Measurements from ENCODE around the gene KAT6B.

KAT6B gene

DNA sequence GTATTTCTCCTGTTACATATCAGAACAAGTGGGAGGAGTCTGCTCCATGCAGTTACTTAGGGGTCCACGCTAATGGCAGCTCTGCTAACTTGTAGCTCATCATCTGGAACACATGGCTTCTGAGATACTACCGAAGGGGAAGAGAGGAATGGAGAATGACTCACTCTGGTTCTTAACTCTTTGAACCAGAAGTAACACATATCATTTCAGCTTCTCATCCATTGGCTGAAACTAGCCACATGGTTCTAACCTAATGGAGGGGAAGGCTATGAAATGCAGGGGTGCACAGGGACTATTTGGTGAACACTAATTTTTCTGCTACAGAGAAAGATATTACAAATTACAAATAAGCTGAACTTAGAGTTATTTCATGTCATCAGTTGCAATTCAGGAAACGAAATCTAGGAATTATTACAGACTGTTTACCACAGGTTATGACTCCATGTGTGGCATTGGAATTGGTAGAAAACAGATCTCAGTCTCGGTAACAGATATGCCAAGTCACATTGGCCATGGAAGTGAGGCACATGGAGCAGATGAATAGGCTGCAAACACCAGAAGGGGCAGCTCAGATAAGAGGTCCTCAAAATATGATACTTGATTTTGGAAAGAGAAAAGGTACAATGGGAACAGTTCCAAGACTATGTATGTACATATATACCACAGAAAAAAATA is 9.4 kb upstream of the KAT6B start:
- no peaks in the 10 kb centered on the region for H3K79me2 ChIP-seq (ENCODE audit: insufficient read depth, low read depth)
- TF ChIP-seq, protein P1, sequence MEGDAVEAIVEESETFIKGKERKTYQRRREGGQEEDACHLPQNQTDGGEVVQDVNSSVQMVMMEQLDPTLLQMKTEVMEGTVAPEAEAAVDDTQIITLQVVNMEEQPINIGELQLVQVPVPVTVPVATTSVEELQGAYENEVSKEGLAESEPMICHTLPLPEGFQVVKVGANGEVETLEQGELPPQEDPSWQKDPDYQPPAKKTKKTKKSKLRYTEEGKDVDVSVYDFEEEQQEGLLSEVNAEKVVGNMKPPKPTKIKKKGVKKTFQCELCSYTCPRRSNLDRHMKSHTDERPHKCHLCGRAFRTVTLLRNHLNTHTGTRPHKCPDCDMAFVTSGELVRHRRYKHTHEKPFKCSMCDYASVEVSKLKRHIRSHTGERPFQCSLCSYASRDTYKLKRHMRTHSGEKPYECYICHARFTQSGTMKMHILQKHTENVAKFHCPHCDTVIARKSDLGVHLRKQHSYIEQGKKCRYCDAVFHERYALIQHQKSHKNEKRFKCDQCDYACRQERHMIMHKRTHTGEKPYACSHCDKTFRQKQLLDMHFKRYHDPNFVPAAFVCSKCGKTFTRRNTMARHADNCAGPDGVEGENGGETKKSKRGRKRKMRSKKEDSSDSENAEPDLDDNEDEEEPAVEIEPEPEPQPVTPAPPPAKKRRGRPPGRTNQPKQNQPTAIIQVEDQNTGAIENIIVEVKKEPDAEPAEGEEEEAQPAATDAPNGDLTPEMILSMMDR (conservative IDR thresholded peaks at IDR 0.05; ENCODE audit: low read depth, low read length): no peak
- no peaks in the 10 kb centered on the region for H3K36me3 ChIP-seq (ENCODE audit: insufficient read depth)
- no peaks in the 10 kb centered on the region for H3K4me1 ChIP-seq (ENCODE audit: low read depth, poor library complexity, severe bottlenecking)
- no peak overlapping the region for H2AFZ ChIP-seq (ENCODE audit: low read depth)
- H3K9ac ChIP-seq: no peak overlapping the region
- no peak overlapping the region for H3K4me3 ChIP-seq (IDR thresholded peaks at IDR 0.05; ENCODE audit: insufficient read depth, low read depth, low read length)
- H3K27ac ChIP-seq: no peak overlapping the region
- H3K4me2 ChIP-seq: no peak overlapping the region
- no peaks in the 10 kb centered on the region for H4K20me1 ChIP-seq (ENCODE audit: insufficient read depth)
- no peaks in the 10 kb centered on the region for H3K27me3 ChIP-seq (ENCODE audit: insufficient read depth, low read depth)

DNA sequence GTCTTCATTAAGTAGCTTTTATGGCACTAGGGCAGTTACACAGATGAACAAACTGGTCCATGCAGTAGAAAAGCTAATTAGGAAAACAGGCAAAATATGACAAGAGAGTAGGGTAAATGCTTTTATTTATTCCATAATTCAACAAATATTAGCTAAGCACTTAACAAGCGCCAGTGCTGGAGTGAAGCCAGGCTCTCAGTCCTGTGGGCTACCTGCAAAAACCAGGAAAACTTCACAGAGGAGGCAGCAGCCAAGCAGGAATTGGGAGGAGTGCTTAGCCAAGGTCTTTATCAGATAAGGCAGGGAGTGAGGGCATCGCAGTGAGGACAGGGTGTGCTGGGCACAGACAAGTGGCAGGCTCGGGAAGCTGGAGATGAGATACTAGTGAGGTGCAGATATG is 4.9 kb upstream of the KAT6B start:
- Histone ChIP-seq H3K4me2 (no peak overlapping the region), H4K20me1 (ENCODE audit: insufficient read depth) (no peaks in the 10 kb centered on the region), H3K4me3 (IDR thresholded peaks at IDR 0.05; ENCODE audit: insufficient read depth, low read depth, low read length) (no peak overlapping the region), H3K4me1 (ENCODE audit: low read depth, poor library complexity, severe bottlenecking) (peaks cover 8% of the 10 kb centered on the region), H3K27ac (no peak overlapping the region), H3K27me3 (ENCODE audit: insufficient read depth, low read depth) (no peaks in the 10 kb centered on the region), H3K79me2 (ENCODE audit: insufficient read depth, low read depth) (no peaks in the 10 kb centered on the region), H3K36me3 (ENCODE audit: insufficient read depth) (no peaks in the 10 kb centered on the region), H3K9ac (no peak overlapping the region), H2AFZ (ENCODE audit: low read depth) (no peak overlapping the region)
- TF ChIP-seq, protein P1 (conservative IDR thresholded peaks at IDR 0.05; ENCODE audit: low read depth, low read length): no peak

DNA sequence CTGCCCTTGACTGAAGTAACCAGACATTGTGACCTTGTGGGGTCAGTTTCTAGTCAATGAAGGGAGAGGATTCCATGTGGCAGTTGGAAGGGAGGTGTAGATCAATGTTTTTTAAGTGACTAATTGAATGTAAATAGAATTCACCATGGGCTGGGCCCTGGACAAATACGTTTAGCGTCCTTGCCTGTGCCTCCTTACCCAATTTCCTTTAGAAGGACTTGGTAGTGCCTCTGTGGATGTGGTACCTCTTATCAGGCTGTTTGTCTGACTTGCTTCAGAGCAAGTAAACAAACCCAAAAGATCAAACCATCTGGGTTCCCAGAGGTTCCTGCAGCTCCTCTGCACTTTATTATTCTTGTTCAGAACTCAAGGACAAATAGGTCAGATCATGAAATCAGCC is 4.3 kb upstream of the KAT6B start:
- Histone ChIP-seq H3K27ac (no peak overlapping the region), H4K20me1 (ENCODE audit: insufficient read depth) (no peaks in the 10 kb centered on the region), H3K4me3 (IDR thresholded peaks at IDR 0.05; ENCODE audit: insufficient read depth, low read depth, low read length) (no peak overlapping the region), H3K4me2 (no peak overlapping the region), H2AFZ (ENCODE audit: low read depth) (no peak overlapping the region), H3K4me1 (ENCODE audit: low read depth, poor library complexity, severe bottlenecking) (peaks cover 8% of the 10 kb centered on the region), H3K36me3 (ENCODE audit: insufficient read depth) (no peaks in the 10 kb centered on the region), H3K79me2 (ENCODE audit: insufficient read depth, low read depth) (peaks cover under 1% of the 10 kb centered on the region; the same call in 1 of the 2 replicates), H3K9ac (no peak overlapping the region), H3K27me3 (ENCODE audit: insufficient read depth, low read depth) (no peaks in the 10 kb centered on the region)
- TF ChIP-seq, protein P1 (conservative IDR thresholded peaks at IDR 0.05; ENCODE audit: low read depth, low read length): no peak

DNA sequence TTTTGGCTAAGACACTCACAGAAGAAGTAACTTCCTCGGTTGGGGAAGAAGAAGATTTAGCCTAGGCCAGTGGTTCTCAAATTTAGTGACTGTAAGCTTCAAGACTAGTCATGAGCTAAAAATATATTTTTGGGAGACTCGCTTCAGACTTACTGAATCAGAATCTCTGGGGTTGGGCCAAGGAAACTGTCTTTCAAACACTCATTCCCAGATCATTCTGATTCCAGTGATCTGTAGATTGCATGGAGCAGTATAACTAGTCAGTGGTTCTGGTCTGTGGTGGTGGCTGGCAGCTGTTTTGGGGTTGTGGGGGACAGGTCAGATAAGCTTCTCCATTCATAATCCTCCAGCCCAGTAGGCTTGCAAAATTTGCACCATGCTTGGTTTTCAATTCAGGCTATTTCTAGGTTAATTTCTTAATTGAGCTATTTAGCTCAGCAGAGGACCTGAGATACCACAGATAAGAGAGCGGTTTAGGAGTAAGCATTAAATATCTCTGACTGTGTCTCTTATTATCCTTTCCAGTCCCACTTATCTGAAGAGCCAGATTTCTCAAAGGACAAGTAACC is 3.8 kb upstream of the KAT6B start:
- Histone ChIP-seq H2AFZ (ENCODE audit: low read depth) (no peak overlapping the region), H3K79me2 (ENCODE audit: insufficient read depth, low read depth) (peaks cover 6% of the 10 kb centered on the region; the same call in 1 of the 2 replicates), H3K4me3 (IDR thresholded peaks at IDR 0.05; ENCODE audit: insufficient read depth, low read depth, low read length) (no peak overlapping the region), H3K9ac (no peak overlapping the region), H4K20me1 (ENCODE audit: insufficient read depth) (no peaks in the 10 kb centered on the region), H3K4me1 (ENCODE audit: low read depth, poor library complexity, severe bottlenecking) (peaks cover 11% of the 10 kb centered on the region), H3K36me3 (ENCODE audit: insufficient read depth) (no peaks in the 10 kb centered on the region), H3K4me2 (no peak overlapping the region), H3K27ac (no peak overlapping the region), H3K27me3 (ENCODE audit: insufficient read depth, low read depth) (no peaks in the 10 kb centered on the region)
- TF ChIP-seq, protein P1 (conservative IDR thresholded peaks at IDR 0.05; ENCODE audit: low read depth, low read length): no peak

Measured in KMS-11 (cell line).